DOHH2 (cell line): Measurements from ENCODE around the gene RAF1.

Experiments used
- H3F3A ChIP-seq: fragments of 200-600 bp; sonication (generic), shearing (Covaris generic); 2 replicates; pipeline ENCODE4 v1.6.0; 2016; ENCODE audit warnings: antibody characterized with exemption, mild to moderate bottlenecking; ENCODE audit not compliant: control insufficient read depth, insufficient read depth
- H3K27ac ChIP-seq: fragments of 200-600 bp; sonication (generic); 2 replicates; pipeline ENCODE4 v1.5.1; 2014; ENCODE audit warnings: low read depth, mild to moderate bottlenecking, low read length, moderate library complexity
- H3K27me3 ChIP-seq: fragments of 200-600 bp; sonication (generic); 2 replicates; pipeline ENCODE4 v1.6.1; 2014; ENCODE audit warnings: mild to moderate bottlenecking, low read length, mixed read lengths; ENCODE audit not compliant: control insufficient read depth
- H3K36me3 ChIP-seq: fragments of 200-600 bp; sonication (generic); 2 replicates; pipeline ENCODE4 v1.6.1; 2014; ENCODE audit warnings: mild to moderate bottlenecking, low read length, moderate library complexity, mixed read lengths; ENCODE audit not compliant: control insufficient read depth
- H3K4me1 ChIP-seq: fragments of 200-600 bp; sonication (generic); 2 replicates; pipeline ENCODE4 v1.6.1; 2014; ENCODE audit warnings: mild to moderate bottlenecking, low read length, mixed read lengths; ENCODE audit not compliant: control insufficient read depth
- H3K4me2 ChIP-seq: fragments of 200-600 bp; sonication (generic); 2 replicates; pipeline ENCODE4 v1.6.0; 2014; ENCODE audit warnings: mild to moderate bottlenecking, low read length, moderate library complexity
- H3K4me3 ChIP-seq: fragments of 200-600 bp; sonication (generic); 2 replicates; pipeline ENCODE4 v1.5.1; 2014; ENCODE audit warnings: mild to moderate bottlenecking, low read length, mixed read lengths
- H3K79me2 ChIP-seq: fragments of 200-600 bp; sonication (generic); 2 replicates; pipeline ENCODE4 v1.6.1; 2014; ENCODE audit warnings: mild to moderate bottlenecking, low read length, mixed read lengths; ENCODE audit not compliant: control insufficient read depth
- H3K9me2 ChIP-seq: fragments of 200-600 bp; sonication (generic); replicated peaks from 2 replicates; pipeline ENCODE4 v1.6.1; 2014; ENCODE audit warnings: mild to moderate bottlenecking, low read length, mixed read lengths; ENCODE audit not compliant: control insufficient read depth
- H3K9me3 ChIP-seq: fragments of 200-600 bp; sonication (generic); 2 replicates; pipeline ENCODE4 v1.6.1; 2014; ENCODE audit warnings: antibody characterized with exemption, low read length, mixed read lengths; ENCODE audit not compliant: control insufficient read depth, insufficient read depth
- H4K20me1 ChIP-seq: fragments of 200-600 bp; sonication (generic); 2 replicates; pipeline ENCODE4 v1.6.0; 2014; ENCODE audit warnings: low read depth, mild to moderate bottlenecking, antibody characterized with exemption, low read length, moderate library complexity; ENCODE audit not compliant: control insufficient read depth, insufficient read depth
- CTCF ChIP-seq: fragments of 200-600 bp; sonication (generic); IDR thresholded peaks from one replicate; pipeline ENCODE4 v1.5.1; 2014; ENCODE audit warnings: antibody characterized with exemption, mild to moderate bottlenecking, low read depth, low read length; ENCODE audit not compliant: poor library complexity, severe bottlenecking
- EZH2phosphoT487 ChIP-seq: fragments of 200-600 bp; sonication (generic); IDR thresholded peaks from 2 replicates; pipeline ENCODE4 v1.6.1; 2017; ENCODE audit warnings: borderline replicate concordance, mild to moderate bottlenecking, antibody characterized with exemption, low read length, moderate library complexity, mixed read lengths

RAF1 gene

GRCh38 chr3:12695916-12696315 is 32.0 kb upstream of the RAF1 start:
- Histone ChIP-seq H3K4me3 (no peak overlapping the region), H3K36me3 (no peaks in the 10 kb centered on the region), H3K27ac (no peak overlapping the region), H3K27me3 (no peaks in the 10 kb centered on the region; the same call in 1 of the 2 replicates), H3K9me3 (no peaks in the 10 kb centered on the region), H3K4me2 (no peak overlapping the region), H3K9me2 (no peaks in the 10 kb centered on the region), H3K79me2 (no peaks in the 10 kb centered on the region), H3K4me1 (no peaks in the 10 kb centered on the region), H3F3A (no peaks in the 10 kb centered on the region), H4K20me1 (no peaks in the 10 kb centered on the region)
- TF ChIP-seq CTCF (no peak), EZH2phosphoT487 (no peak)

- H3K4me3 ChIP-seq = no peak overlapping the region
- H3K79me2 ChIP-seq = no peaks in the 10 kb centered on the region
- TF ChIP-seq CTCF (no peak), EZH2phosphoT487 (no peak)
- no peak overlapping the region for H3K4me2 ChIP-seq
- H3K27me3 ChIP-seq = no peaks in the 10 kb centered on the region; the same call in 1 of the 2 replicates
- H3K9me2 ChIP-seq = no peaks in the 10 kb centered on the region
- H3K9me3 ChIP-seq = no peaks in the 10 kb centered on the region
- H3K27ac ChIP-seq = no peak overlapping the region
- H4K20me1 ChIP-seq = no peaks in the 10 kb centered on the region
- H3K4me1 ChIP-seq = no peaks in the 10 kb centered on the region
- no peaks in the 10 kb centered on the region for H3F3A ChIP-seq
- H3K36me3 ChIP-seq = no peaks in the 10 kb centered on the region
These were observed 31.2 kb upstream of the RAF1 start for GRCh38 chr3:12695112-12695511.

- Histone ChIP-seq H3K27me3 (no peaks in the 10 kb centered on the region; the same call in 1 of the 2 replicates), H3K27ac (no peak overlapping the region), H3K4me3 (no peak overlapping the region), H3K4me2 (no peak overlapping the region), H4K20me1 (no peaks in the 10 kb centered on the region), H3K9me2 (no peaks in the 10 kb centered on the region), H3K79me2 (no peaks in the 10 kb centered on the region), H3K9me3 (no peaks in the 10 kb centered on the region), H3K36me3 (no peaks in the 10 kb centered on the region), H3K4me1 (no peaks in the 10 kb centered on the region), H3F3A (no peaks in the 10 kb centered on the region)
- TF ChIP-seq CTCF (no peak), EZH2phosphoT487 (no peak)
These were observed 28.5 kb upstream of the RAF1 start for GRCh38 chr3:12692444-12692843.
